HTR-8/SVneo (cell line): ENCODE data around the gene NDUFA11.

Experiments
- DNase-seq: peaks from one replicate; pipeline ENCODE4 v3.0.0; 2011; ENCODE audit warnings: low spot score, mixed read lengths; ENCODE audit not compliant: insufficient read length
- FAIRE-seq: peaks from 2 replicates; lab custom pipeline; 2011; peaks lifted over from hg19 to GRCh38; lab: Jason Lieb, UNC

NDUFA11 gene

GRCh38 chr19:5913739-5914357 lies 10.3 kb upstream of the NDUFA11 start, which contains the start of gene CAPS:
Gene CAPS, plus strand, starts transcription at chr19:5914254. Its CDS starts 153 bp downstream, at chr19:5914407.
- DNase-seq = no peak
- FAIRE-seq = no peak

- no peak for DNase-seq
- no peak for FAIRE-seq
Measured at GRCh38 chr19:5911366-5911765, 7.8 kb upstream of the NDUFA11 start.

- DNase-seq = no peak
Measured at GRCh38 chr19:5910638-5910907, 7.0 kb upstream of the NDUFA11 start.

GRCh38 chr19:5908773-5909442 lies 5.3 kb upstream of the NDUFA11 start:
- FAIRE-seq (no peak), DNase-seq (no peak)

More at GRCh38 chr19:5910638-5910907, 7.0 kb upstream of the NDUFA11 start:
- FAIRE-seq = no peak

DNA sequence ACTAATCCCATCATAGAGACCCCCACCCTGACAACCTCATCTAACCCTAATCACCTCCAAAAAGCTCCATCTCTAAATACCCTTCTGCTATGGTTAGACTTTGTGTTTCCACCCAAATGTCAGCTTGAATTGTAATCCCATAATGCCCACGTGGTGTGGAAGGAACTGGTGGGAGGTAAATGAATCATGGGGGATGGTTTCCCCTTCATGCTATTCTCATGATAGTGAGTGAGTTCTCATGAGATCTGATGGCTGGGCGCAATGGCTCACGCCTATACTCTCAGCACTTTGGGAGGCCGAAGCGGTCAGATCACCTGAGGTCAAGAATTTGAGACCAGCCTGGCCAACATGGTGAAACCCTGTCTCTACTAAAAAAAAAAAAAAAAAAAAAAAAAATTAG lies 3.7 kb upstream of the NDUFA11 start:
- FAIRE-seq (no peak), DNase-seq (no peak)

DNA sequence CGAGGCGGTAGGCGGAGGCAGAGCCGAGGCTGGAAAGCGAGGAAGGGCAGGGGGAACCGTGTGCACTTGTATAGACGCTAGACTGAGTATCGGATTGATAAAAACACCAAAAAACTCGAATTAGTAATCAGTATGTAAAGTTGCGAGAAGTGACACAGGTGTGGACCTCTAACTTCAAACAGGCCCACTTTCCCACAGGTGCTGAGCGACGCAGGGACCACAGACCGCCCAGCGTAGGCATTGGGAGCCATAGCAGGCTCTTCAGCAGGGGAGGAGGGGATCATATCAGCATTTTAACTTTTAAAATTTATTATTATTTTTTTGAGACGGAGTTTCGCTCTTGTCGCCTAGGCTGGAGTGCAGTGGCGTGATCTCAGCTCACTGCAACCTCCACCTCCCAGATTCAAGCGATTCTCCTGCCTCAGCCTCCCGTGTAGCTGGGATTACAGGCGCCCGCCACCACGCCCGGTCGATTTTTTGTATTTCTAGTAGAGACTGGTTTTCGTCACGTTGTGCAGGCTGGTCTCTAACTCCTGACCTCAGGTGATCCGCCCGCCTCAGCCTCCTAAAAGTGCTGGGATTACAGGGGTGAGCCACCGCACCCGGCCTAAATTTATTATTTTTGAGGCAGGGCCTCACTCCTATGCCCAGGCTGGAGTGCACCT lies 1.7 kb upstream of the NDUFA11 start:
- no peak for DNase-seq
- no peak for FAIRE-seq

- peak; percentile 91 for FAIRE-seq
- DNase-seq = peak; percentile 97
Measured at GRCh38 chr19:5904352-5905113, 943 bp upstream of the NDUFA11 start, which contains the start of gene VMAC. Gene VMAC, plus strand, starts transcription at chr19:5904872. Its CDS starts 19 bp downstream, at chr19:5904891.

DNA sequence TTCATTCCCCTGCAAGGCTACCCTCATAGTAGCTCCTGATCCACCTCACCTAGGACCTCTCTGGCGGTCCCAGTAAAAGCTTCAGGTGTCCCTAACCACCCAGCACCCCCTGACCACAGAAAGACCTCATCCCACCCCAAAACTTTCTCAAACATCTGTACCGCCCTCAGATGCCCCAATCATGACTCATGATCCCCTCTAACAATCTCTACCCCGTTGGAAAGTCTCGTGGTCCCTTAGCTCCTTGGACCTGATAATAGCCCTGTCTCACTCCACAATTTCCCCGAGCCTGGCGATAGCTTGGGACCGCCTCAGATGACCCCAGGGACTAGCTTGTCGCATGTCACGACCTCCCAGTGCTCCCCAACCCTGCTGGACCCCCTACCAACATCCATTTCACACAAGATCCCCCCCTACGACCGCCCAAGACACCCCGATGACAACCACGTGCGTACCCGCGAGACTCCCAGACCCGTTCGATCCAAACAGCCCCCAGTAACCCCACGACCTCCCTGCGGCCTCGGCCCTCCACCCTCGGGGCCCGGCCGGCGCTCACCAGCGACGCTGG lies 450 bp downstream of the NDUFA11 start:
- no peak for DNase-seq
- no peak for FAIRE-seq

DNA sequence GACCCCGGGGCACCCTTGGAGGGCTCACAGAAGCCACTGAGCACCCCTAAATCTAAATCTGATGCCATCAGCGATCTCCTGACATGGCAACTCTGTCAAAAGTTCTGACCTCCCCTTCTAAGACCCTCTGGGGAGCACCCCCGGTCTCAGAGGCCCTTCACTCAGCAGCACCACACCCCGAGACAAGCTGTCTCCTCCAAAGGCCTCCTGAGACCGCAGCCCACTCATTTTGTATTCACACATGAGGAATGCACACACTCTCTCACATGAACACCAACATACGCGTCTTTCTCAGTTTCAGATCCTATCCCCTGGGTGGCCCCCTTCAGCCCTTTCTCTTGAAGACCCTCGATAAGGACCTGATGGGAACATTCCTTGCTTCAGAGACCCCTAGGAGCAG lies 2.6 kb downstream of the NDUFA11 start:
- FAIRE-seq (no peak), DNase-seq (no peak)

- DNase-seq = no peak
- FAIRE-seq = no peak
Measured at GRCh38 chr19:5899728-5900526, 3.7 kb downstream of the NDUFA11 start.

- DNase-seq (no peak), FAIRE-seq (no peak)
Measured at GRCh38 chr19:5897189-5897969, 6.2 kb downstream of the NDUFA11 start.

DNA sequence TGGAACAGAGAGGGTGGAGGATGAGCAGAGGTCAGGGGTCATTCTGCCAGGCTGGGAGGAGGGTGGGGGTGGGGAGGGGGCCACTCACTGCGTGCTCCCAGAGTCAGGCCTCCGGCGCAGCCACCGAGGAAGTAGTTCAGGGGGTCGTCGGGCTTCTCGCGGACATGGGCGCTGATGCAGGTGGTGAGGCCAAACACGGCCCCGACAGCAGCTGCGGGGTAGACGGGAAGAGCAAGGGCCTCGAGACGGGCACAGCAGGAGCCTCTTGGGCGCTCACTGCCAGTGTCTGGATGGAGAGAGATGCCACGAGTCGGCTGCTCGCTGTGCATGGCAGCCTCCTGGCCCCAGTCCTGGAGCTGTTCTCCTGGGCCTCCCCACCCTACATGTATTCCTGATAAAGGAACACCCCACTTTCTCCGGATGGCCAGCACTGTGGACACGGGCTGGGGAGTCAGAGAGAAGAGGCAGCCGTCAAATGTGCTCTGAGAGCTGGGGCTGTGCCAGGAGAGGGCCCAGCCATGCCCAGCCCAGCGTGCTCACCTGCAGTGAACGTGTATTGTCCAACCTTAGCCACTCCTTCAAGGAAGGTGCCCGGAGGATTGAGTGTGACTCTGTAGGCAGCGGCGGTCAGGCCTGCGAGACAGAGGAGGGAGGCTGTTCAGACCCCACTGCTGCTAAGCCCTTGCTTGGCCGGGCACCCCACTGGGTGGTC lies 7.1 kb downstream of the NDUFA11 start:
- DNase-seq = no peak
- no peak for FAIRE-seq

- no peak for DNase-seq
- no peak for FAIRE-seq
Measured at GRCh38 chr19:5895890-5896289, 7.7 kb downstream of the NDUFA11 start.

- FAIRE-seq (no peak), DNase-seq (no peak)
Measured at GRCh38 chr19:5895409-5895808, 8.2 kb downstream of the NDUFA11 start.

GRCh38 chr19:5894704-5895349 lies 8.8 kb downstream of the NDUFA11 start:
- DNase-seq (no peak), FAIRE-seq (no peak)

- DNase-seq = no peak
- no peak for FAIRE-seq
Measured at GRCh38 chr19:5893907-5894703, 9.5 kb downstream of the NDUFA11 start.

- DNase-seq = no peak
- no peak for FAIRE-seq
Measured at GRCh38 chr19:5893296-5893903, 10.2 kb downstream of the NDUFA11 start.
